Stimulated activated CD8-positive, alpha-beta memory T cell treated with anti-CD3 and anti-CD28 coated beads, Interleukin-4, amount 100 ng/mL, for 48 hours (primary cell): Measurements from ENCODE around the gene ROCK1.
"Not testable (repeated sequence)": the region's sequence is repeated elsewhere in the genome, so short reads cannot be mapped to it uniquely, and the experiment has no call there.

Experiments
- DNase-seq: peaks from one replicate; pipeline ENCODE4 v3.0.0-alpha.2; 2020

ROCK1 gene

DNA sequence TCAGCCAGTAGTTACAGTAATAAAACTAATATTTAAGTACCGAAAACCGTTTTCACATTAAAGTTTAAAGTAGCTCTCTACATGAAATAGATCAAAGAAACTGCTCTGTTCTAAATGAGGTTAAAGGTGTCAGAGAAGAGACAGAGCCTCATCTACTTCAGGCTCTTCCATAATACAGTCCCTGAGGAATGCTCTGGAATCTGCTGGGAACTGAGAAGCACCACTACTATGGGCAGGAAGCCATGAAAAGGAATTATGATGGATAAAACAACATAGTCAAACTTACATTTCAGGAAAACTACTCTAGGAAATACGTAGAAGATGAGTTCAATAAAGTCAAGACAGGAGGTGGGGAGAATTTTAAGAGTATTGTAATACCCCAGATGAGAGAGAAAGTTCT lies 60.0 kb downstream of the ROCK1 start:
- DNase-seq: no peak

- no peak for DNase-seq
These were observed 62.3 kb downstream of the ROCK1 start for GRCh38 chr18:21049306-21049705.

- DNase-seq: no peak
These were observed 64.5 kb downstream of the ROCK1 start for GRCh38 chr18:21047126-21047525.

GRCh38 chr18:21040466-21040865 lies 71.1 kb downstream of the ROCK1 start:
- DNase-seq: no peak

DNA sequence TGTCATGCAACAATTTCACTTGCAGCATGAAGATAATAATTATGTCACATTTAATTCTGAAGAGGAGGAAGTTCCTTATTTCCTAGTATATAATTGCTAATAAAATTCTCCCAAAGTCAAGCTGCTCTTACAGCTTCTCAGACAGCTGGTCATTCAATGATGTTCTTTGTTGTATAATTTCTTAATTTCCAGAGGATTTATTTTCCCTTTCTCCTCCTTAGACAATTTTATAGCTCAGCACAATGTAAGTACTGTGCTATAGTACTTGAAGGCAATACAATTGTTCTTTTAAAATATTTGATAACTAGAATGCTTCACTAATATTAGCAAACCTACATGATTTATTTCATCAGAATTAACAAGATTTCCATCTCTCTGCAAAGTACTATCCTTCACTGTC lies 73.4 kb downstream of the ROCK1 start:
- no peak for DNase-seq

- no peak for DNase-seq
These were observed 79.8 kb downstream of the ROCK1 start for GRCh38 chr18:21031845-21032244.

DNA sequence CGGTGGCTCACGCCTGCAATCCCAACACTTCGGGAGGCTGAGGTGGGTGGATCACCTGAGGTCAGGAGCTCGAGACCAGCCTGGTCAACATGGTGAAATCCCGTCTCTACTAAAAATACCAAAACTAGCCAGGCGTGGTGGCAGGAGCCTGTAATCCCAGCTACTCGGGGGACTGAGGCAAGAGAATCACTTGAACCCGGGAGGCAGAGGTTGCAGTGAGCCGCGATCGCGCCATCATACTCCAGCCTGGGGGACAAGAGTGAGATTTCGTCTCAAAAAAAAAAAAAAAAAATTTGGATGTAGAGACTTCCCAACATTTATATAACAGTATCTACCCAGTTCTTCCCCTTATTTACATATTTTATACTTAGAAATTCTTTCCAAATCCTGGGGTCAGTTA lies 93.4 kb downstream of the ROCK1 start:
- not testable (repeated sequence) for DNase-seq

- no peak for DNase-seq
These were observed 99.3 kb downstream of the ROCK1 start for GRCh38 chr18:21012308-21012707.

GRCh38 chr18:21004726-21005125 lies 106.9 kb downstream of the ROCK1 start:
- no peak for DNase-seq

GRCh38 chr18:21000667-21001066 lies 110.9 kb downstream of the ROCK1 start:
- DNase-seq: no peak

GRCh38 chr18:20997371-20997770 lies 114.2 kb downstream of the ROCK1 start:
- DNase-seq: no peak

DNA sequence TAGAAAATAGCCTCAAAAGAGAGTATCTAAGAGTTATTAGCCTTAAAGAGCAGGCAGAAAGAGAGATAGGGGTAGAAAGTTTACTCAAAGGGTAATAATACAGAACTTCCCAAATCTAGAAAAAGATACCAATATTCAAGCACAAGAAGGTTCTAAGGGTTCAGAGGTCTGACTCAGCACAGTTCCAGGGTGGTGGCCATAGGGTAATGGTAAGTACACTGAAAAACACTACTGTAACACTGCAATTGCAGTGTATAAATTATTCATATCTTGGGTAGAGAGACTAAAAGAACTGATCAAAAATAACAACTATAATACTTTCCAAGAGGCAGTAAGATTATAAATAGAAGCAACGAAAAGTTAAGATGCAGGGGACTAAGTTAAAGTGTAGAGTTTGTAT lies 115.2 kb downstream of the ROCK1 start:
- DNase-seq: no peak

DNA sequence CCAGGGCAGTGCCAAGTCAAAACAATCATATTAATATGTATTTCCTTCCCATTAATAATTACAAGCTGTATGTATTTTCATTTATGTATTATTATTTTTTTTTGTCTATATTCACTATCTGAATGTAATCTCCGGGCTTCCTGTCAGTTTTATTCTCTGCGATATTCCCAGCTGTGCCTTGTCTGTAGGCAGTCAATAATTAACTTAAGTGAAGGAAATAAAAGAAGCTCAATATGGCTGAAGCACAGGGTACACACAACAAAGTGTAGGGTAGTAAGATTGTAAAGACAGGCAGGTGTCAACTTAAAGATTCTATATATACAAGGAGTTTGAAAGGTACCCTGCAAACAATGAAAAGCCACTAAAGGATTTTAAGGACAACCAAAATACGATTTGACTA lies 122.9 kb downstream of the ROCK1 start:
- DNase-seq: no peak

GRCh38 chr18:20975077-20975476 lies 136.5 kb downstream of the ROCK1 start:
- no peak for DNase-seq

DNA sequence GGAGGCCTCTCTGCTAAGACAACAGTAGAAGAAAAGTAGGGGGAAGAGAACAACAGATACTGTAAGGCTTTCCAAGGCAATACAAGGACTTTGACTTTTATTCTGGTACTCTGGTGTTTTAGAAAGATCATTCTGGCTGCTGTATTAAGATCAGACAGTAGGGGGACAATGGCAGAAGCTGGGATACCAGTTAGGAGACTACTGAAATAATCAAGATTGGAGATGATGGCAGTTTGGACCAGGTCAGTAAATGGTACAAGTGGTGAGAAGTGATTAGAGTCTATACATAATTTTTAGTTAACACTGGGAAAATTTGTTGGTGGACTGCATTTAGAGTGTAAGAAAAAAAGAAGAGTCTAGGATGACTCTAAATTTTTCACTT lies 139.7 kb downstream of the ROCK1 start:
- DNase-seq: no peak

DNA sequence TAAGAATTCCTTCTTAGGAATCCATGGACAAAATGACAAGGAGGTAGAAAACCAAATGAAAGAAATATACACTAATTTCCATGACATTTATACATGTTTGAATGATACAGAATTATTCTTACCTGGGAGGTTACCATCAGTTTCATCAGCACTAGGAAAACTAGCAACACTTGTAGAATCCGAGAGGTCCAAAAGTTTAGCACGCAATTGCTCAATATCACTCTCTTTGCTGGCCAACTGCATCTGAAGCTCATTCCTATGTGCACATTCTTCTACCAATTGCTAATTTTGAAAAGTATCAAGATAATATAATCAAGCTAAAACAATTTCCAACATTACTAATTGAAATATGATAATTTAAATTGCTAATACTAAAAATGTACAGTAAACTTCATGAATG lies 144.8 kb downstream of the ROCK1 start:
- DNase-seq: no peak

- DNase-seq: no peak
These were observed 148.6 kb downstream of the ROCK1 start for GRCh38 chr18:20963027-20963426.

DNA sequence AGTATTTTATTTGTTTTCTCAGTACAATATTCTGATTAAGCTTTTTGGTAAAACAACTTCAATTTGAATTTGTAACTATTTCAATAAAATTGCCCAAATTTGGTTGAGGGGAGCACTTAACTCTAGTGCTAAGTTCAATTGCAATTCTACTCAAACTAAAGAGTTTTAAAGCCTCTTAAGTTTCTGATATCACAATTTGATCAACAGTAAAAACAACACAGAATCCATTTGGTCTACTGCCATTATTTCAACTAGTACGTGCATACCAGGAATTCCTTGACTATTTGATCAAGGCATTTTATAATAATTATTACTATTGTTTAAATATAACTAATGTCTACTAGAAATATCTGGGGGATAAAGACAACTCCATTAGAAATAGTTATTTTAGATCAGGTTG lies 150.9 kb downstream of the ROCK1 start:
- DNase-seq: no peak

- DNase-seq: not testable (repeated sequence)
These were observed 160.8 kb downstream of the ROCK1 start for GRCh38 chr18:20950827-20951226.
